Epithelial cell of esophagus (primary cell): ENCODE results near the gene MTCL1.

Source experiments
- DNase-seq: peaks from one replicate; pipeline ENCODE4 v3.0.0; 2010; ENCODE audit warnings: low read depth
- H3K4me3 ChIP-seq: 2 replicates; pipeline ENCODE4 v1.5.1; 2011; ENCODE audit warnings: mild to moderate bottlenecking, low read length, control low read depth
- TF ChIP-seq, protein P1 (sequence below): IDR thresholded peaks from 2 replicates; pipeline ENCODE4 v1.5.1; 2011; ENCODE audit warnings: low read depth, mild to moderate bottlenecking, low read length, control low read depth, inconsistent platforms; ENCODE audit not compliant: insufficient read depth; ENCODE audit errors: missing control alignments

Gene MTCL1

GRCh38 chr18:8699126-8699525 lies 6.2 kb upstream of the MTCL1 start:
- no peak for DNase-seq
- TF ChIP-seq, protein P1, sequence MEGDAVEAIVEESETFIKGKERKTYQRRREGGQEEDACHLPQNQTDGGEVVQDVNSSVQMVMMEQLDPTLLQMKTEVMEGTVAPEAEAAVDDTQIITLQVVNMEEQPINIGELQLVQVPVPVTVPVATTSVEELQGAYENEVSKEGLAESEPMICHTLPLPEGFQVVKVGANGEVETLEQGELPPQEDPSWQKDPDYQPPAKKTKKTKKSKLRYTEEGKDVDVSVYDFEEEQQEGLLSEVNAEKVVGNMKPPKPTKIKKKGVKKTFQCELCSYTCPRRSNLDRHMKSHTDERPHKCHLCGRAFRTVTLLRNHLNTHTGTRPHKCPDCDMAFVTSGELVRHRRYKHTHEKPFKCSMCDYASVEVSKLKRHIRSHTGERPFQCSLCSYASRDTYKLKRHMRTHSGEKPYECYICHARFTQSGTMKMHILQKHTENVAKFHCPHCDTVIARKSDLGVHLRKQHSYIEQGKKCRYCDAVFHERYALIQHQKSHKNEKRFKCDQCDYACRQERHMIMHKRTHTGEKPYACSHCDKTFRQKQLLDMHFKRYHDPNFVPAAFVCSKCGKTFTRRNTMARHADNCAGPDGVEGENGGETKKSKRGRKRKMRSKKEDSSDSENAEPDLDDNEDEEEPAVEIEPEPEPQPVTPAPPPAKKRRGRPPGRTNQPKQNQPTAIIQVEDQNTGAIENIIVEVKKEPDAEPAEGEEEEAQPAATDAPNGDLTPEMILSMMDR, result no peak
- H3K4me3 ChIP-seq, result no peak overlapping the region

DNA sequence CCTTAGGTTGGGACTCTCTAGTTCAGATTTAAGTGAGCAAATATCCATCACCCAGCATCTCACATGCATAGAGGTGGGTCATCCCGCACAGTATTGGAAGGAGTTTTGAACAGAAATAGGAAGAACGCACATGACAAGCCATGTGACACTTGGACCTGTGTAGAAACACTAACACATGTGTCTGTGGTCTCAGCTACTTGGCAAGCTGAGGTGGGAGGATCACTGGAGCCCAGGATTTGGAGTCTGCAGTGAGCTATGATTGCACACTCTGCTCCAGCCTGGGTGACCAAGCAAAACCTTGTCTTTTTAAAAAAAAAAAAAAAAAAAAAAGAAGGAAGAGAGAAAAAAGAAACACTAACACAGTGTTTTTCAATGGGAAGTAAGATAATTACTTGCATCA lies 5.4 kb upstream of the MTCL1 start:
- no peak for DNase-seq
- TF ChIP-seq, protein P1, result no peak
- H3K4me3 ChIP-seq, result no peak overlapping the region

DNA sequence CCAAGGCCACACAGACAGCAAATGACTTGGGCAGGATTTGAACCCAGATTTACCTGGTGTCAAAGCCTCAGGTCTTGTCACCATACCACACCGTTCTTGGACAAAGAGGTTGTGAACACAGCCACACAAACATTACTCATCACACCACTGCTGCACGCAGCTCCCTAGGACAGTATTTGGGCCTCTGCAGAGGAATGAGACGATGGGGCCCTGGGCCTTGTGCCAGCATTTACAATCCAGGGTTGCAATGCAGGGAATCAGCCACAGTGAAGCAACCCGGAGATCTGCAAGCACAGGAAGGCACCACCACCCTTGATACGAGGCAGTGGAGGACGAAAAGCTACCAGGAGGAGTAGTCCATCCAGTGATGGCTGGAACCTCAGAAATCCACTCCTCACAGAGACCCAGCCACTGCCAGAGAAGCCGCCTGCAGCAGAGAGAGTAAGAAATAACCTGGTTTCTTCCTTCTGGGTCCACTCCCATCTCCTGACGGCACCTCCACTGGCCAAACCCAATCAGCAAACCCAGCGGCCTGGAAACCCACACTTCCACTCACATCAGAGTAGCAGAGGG lies 3.7 kb upstream of the MTCL1 start:
- H3K4me3 ChIP-seq, result no peak overlapping the region
- TF ChIP-seq, protein P1, result no peak
- DNase-seq, result peak; percentile 65

DNA sequence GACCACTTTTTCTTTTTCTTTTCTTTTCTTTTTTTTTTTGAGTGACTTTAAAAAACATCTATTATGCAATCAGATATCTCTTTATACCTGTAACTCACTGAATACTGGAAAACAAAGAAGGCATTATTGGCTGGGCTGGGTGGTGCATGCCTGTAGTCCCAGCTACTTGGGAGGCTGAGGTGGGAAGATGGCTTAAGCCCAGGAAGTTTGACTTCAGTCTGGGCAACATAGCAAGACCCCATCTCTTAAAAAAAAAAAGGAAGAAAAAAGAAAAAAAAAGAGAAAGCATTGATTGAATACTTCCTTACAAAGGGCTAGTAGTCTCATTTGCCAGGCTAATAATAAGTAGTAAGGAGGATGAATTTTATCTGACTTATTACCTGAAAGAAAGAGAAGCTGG lies 2.7 kb upstream of the MTCL1 start:
- TF ChIP-seq, protein P1, result no peak

DNA sequence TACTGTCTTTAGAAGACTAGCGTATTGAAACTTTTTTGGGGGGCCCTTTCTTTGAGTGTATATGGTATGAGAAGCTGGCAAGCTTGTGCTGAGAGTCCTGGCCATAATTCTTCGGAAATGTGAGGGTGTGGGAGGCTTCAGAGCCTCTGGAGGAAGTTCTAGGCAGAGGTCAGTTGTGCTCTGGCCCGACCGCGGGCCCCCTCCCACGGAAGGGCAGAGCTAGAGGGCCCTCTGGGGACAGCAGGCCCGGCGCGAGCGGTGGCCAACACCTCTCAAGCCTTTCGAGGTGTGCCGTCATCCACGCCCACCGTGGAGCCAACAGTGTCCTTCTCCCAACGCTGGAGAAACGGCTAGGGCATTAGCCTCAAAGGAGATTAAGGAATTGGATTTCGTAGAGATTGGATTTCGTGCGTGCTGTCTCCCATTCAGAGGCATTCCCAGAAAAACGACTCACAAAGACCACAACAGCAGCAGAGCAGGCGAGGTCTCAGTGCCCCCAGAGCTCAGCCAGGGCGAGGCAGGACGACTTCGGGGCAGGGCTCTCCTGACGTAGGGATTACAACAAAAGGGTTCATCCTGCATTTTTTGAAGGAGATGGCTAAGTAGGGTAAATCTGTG lies 2.2 kb upstream of the MTCL1 start:
- no peak overlapping the region for H3K4me3 ChIP-seq
- no peak for DNase-seq
- TF ChIP-seq, protein P1, result no peak

More for the DNA sequence above, 2.7 kb upstream of the MTCL1 start:
- DNase-seq, result no peak
- no peak overlapping the region for H3K4me3 ChIP-seq

GRCh38 chr18:8703781-8704301 lies 1.5 kb upstream of the MTCL1 start:
- no peak for DNase-seq
- H3K4me3 ChIP-seq, result peak overlapping the region; percentile 55
- TF ChIP-seq, protein P1, result no peak
